Measurements from ENCODE around the gene PTH1R. TPM values are rescaled to one million over a fixed set of nuclear protein-coding genes. Genes with fewer than 3 reads are reported as not detected.

PTH1R gene
- total RNA-seq, 4 donors from 2014 or later: 1.1 to 4.2 (median 3.0) TPM

DNA sequence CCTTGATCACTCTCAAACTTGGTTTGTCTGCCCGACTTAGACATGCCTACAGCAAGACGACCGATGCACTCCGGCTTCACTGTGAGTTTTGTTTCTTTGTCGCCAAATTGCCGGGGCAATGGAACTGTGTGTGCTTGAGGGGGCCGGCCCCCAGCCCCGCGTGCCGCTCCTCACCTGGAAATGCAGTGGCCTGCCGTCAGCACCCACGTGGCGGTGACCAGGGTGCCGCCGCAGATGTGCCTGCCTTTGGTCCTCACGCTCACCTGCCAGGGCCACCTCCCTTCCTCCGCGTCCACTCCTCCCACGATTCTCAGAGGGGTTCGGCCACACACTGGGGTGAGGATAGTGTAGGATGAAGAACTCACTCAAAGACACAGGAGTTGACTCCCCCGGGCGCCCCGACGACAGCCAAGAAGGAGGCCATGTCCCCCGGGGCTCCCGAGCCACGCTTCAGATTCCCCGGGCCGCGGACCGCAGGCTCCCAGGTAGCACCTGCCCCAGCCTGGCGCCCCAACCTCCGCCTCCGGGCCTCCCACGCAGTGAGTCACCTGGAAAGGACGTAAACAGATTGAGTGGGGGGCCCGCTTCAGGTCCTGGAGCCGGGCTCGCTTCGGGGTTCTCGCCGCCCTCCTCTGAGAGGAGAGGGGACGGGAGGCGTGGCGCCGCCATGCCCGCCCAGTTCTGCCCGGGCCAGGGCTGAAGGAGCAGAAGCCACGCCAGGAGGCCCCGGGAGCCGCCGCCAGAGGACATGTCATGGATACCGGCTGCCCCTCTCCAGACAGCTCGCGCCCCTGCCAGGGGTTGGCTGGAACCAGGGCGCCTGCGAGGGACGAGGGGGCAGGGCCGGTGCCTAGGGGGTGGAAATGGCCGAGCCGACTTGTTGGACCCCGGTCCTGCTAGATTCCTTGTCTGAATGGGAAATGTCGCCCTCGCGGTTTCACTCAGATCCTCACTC, 43.9 kb upstream of the PTH1R start:
- Histone ChIP-seq H3K27me3 (no peaks in the 10 kb centered on the region), H3K4me3 (no peak overlapping the region), H3K9me3 (peaks cover under 1% of the 10 kb centered on the region), H3K4me1 (no peaks in the 10 kb centered on the region), H3K36me3 (no peaks in the 10 kb centered on the region), H3K27ac (no peak overlapping the region)
- TF ChIP-seq EP300 (IDR thresholded peaks at IDR 0.05) (no peak), POLR2AphosphoS5 (IDR thresholded peaks at IDR 0.05) (no peak), POLR2A (IDR thresholded peaks at IDR 0.05) (no peak)
- TF ChIP-seq, protein P1, sequence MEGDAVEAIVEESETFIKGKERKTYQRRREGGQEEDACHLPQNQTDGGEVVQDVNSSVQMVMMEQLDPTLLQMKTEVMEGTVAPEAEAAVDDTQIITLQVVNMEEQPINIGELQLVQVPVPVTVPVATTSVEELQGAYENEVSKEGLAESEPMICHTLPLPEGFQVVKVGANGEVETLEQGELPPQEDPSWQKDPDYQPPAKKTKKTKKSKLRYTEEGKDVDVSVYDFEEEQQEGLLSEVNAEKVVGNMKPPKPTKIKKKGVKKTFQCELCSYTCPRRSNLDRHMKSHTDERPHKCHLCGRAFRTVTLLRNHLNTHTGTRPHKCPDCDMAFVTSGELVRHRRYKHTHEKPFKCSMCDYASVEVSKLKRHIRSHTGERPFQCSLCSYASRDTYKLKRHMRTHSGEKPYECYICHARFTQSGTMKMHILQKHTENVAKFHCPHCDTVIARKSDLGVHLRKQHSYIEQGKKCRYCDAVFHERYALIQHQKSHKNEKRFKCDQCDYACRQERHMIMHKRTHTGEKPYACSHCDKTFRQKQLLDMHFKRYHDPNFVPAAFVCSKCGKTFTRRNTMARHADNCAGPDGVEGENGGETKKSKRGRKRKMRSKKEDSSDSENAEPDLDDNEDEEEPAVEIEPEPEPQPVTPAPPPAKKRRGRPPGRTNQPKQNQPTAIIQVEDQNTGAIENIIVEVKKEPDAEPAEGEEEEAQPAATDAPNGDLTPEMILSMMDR (IDR thresholded peaks at IDR 0.05): no peak
- no peak for DNase-seq (ENCODE audit: low spot score in 2 of 2)
- WGBS: 93% methylated on average over 38 of the region's 65 CpGs

DNA sequence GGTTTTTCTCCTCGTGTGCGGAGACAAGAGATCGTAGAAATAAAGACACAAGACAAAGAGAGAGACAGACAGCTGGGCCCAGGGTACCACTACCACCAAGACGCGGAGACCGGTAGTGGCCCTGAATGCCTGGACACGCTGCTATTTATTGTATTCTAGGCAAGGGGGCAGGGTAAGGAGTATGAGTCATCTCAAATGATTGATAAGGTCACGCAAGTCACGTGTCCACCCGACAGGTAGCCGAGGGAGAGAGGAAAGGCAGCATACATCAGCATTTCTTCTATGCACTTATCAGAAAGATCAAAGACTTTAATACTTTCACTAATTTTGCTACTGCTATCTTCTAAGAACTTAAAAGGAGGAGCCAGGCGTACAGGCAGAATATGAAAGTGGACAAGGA, 42.5 kb upstream of the PTH1R start:
- Histone ChIP-seq H3K4me3 (no peak overlapping the region), H3K27ac (no peak overlapping the region), H3K9me3 (peaks cover 10% of the 10 kb centered on the region), H3K4me1 (no peaks in the 10 kb centered on the region), H3K36me3 (no peaks in the 10 kb centered on the region), H3K27me3 (no peaks in the 10 kb centered on the region)
- TF ChIP-seq, protein P1 (IDR thresholded peaks at IDR 0.05): no peak
- TF ChIP-seq EP300 (IDR thresholded peaks at IDR 0.05) (no peak), POLR2AphosphoS5 (IDR thresholded peaks at IDR 0.05) (no peak), POLR2A (IDR thresholded peaks at IDR 0.05) (no peak)
- 91% methylated on average over 12 of the region's 12 CpGs for WGBS
- no peak for DNase-seq (ENCODE audit: low spot score in 2 of 2)

DNA sequence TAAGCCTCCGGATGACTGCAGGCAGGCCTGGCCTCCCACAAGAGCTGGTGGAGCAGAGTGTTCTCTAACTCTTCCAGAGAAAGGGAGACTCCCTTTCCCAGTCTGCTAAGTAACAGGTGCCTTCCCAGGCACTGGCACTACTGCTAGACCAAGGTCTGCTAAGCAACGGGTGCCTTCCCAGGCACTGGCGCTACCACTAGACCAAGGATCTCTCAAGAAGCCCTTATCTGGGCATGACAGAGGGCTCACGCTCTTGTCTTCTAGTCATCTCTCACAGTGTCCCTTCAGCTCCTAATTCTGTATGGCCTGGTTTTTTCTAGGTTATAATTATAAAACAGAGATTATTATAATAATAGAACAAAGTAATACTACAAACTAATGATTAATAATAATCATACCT, 42.0 kb upstream of the PTH1R start:
- Histone ChIP-seq H3K27ac (no peak overlapping the region), H3K27me3 (no peaks in the 10 kb centered on the region), H3K4me3 (no peak overlapping the region), H3K36me3 (no peaks in the 10 kb centered on the region), H3K4me1 (no peaks in the 10 kb centered on the region), H3K9me3 (peaks cover 14% of the 10 kb centered on the region)
- TF ChIP-seq, protein P1 (IDR thresholded peaks at IDR 0.05): no peak
- TF ChIP-seq EP300 (IDR thresholded peaks at IDR 0.05) (no peak), POLR2AphosphoS5 (IDR thresholded peaks at IDR 0.05) (no peak), POLR2A (IDR thresholded peaks at IDR 0.05) (no peak)
- WGBS: 98% methylated on average over 4 of the region's 4 CpGs
- DNase-seq (ENCODE audit: low spot score in 2 of 2): no peak

DNA sequence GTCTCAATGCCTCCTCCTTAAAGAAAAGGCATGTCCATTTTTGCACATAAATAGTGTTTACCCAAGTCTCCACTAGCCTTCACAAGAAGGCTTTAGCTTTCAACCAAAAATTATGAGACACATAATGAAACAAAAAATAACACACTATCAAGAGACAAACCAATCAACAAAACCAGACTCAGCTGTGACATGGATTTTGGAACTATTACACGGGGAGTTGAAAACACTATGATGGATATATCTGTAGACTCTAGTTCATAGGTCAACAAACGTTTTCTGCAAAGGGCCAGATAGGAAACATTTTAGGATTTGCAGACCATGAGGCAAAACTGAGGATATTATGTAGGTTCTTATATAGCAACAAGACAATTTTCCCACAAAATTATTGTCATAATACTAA, 39.2 kb upstream of the PTH1R start:
- H3K27ac ChIP-seq: no peak overlapping the region
- peaks cover 26% of the 10 kb centered on the region for H3K9me3 ChIP-seq
- TF ChIP-seq EP300 (IDR thresholded peaks at IDR 0.05) (no peak), POLR2A (IDR thresholded peaks at IDR 0.05) (no peak), POLR2AphosphoS5 (IDR thresholded peaks at IDR 0.05) (no peak)
- TF ChIP-seq, protein P1 (IDR thresholded peaks at IDR 0.05): no peak

DNA sequence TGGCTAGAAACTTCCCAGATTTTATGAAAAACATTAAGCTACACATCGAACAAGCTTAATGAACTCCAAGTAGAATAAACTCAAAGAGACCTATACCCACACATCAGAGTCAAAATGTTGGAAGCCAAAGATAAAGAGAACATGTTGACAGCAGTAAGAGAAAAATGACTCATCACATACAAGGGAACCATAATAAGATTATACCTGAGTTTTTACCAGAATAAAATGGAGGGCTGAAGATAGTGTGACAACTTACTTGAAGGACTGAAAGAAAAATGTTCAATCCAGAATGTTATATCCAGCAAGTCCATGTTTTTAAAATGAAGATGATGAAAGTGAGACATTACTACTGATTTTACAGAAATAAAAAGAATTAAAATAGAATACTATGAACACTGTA, 37.0 kb upstream of the PTH1R start:
- TF ChIP-seq, protein P1 (IDR thresholded peaks at IDR 0.05): no peak
- TF ChIP-seq EP300 (IDR thresholded peaks at IDR 0.05): no peak
- no peak for TF ChIP-seq POLR2AphosphoS5 (IDR thresholded peaks at IDR 0.05)
- no peak for TF ChIP-seq POLR2A (IDR thresholded peaks at IDR 0.05)
- H3K9me3 ChIP-seq: peaks cover 26% of the 10 kb centered on the region
- peaks cover 9% of the 10 kb centered on the region for H3K4me1 ChIP-seq
- no peak overlapping the region for H3K4me3 ChIP-seq
- no peak for DNase-seq (ENCODE audit: low spot score in 2 of 2)
- no peak overlapping the region for H3K27ac ChIP-seq
- WGBS: 97% methylated on average over 1 of the region's 1 CpG
- no peaks in the 10 kb centered on the region for H3K27me3 ChIP-seq
- H3K36me3 ChIP-seq: no peaks in the 10 kb centered on the region

More for the DNA sequence above, 39.2 kb upstream of the PTH1R start:
- Histone ChIP-seq H3K4me1 (no peaks in the 10 kb centered on the region), H3K36me3 (no peaks in the 10 kb centered on the region), H3K27me3 (no peaks in the 10 kb centered on the region), H3K4me3 (no peak overlapping the region)
- no peak for DNase-seq (ENCODE audit: low spot score in 2 of 2)
- 74% methylated on average over 2 of the region's 2 CpGs for WGBS

Data from suprapubic skin (tissue), 4 donors.